Ovary (tissue), 3 donors: ENCODE measurements around the gene KDM2B.

Experiments
- POLR2A ChIP-seq: fragments of 450-650 bp; IDR thresholded peaks from one replicate; pipeline ENCODE4 v1.6.1; 2017; ENCODE audit warnings: antibody characterized with exemption, mild to moderate bottlenecking, moderate library complexity
- TF ChIP-seq, protein P1 (sequence below), 3 donors: fragments of 450-650 bp in 2 of 3; fragments of 200-600 bp in 1 of 3; IDR thresholded peaks; one replicate each; pipeline versions ENCODE4 v1.5.1 to v1.8.0; 2016 to 2022; ENCODE audit warnings: antibody characterized with exemption in 3 of 3, mild to moderate bottlenecking in 1 of 3
- donor health status: DM: no; HTN: no; CAD: no.

DNA sequence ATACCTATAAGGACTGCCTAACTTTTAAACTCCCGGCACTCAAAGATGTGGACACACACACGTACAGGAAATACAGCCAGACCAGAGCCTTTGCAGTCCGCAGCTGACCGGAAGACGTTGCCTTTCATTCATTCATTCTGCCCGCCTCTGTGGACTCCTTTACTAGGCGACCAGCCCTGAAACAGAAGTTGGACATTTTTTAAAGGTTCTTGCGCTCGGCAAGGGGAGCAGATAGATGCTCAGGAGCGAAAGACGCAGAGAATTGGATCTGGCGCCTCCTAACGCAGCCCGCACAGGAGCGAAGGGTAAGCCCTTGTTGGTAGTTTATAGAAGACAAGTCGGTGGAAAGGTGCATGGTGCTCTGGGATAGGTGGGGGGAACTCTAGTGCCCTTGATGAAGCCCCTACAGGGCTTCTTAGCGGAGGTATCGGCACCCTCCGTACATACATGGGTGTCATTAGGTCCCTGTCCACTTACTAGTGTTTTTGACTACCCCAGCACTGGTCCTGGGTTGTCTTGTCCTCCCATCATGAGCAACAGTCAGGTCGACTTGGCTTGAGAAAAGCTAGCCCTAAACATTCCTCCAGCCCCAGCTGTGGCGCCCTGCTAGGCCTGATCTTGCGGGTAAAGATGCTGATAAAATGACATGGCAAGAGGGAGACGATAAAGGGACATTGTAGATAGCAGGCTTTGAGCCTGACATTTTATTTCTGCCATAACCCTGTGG, at the start of gene KDM2B:
- TF ChIP-seq, protein P1, sequence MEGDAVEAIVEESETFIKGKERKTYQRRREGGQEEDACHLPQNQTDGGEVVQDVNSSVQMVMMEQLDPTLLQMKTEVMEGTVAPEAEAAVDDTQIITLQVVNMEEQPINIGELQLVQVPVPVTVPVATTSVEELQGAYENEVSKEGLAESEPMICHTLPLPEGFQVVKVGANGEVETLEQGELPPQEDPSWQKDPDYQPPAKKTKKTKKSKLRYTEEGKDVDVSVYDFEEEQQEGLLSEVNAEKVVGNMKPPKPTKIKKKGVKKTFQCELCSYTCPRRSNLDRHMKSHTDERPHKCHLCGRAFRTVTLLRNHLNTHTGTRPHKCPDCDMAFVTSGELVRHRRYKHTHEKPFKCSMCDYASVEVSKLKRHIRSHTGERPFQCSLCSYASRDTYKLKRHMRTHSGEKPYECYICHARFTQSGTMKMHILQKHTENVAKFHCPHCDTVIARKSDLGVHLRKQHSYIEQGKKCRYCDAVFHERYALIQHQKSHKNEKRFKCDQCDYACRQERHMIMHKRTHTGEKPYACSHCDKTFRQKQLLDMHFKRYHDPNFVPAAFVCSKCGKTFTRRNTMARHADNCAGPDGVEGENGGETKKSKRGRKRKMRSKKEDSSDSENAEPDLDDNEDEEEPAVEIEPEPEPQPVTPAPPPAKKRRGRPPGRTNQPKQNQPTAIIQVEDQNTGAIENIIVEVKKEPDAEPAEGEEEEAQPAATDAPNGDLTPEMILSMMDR (IDR thresholded peaks at IDR 0.05) = no peak
- no peak for TF ChIP-seq POLR2A
